Spinal cord (tissue), 10 donors: ENCODE data around the gene ANKS1B. TPM values are rescaled to one million over a fixed set of nuclear protein-coding genes. Genes with fewer than 3 reads are reported as not detected.
"Not testable (repeated sequence)": the region's sequence is repeated elsewhere in the genome, so short reads cannot be mapped to it uniquely, and the experiment has no call there.

Experiments
- DNase-seq, 6 donors: peaks; one replicate each; pipeline versions ENCODE4 v3.0.0 to v3.0.0-alpha.2; 2013 to 2015; ENCODE audit warnings: low spot score in 6 of 6, low read depth in 4 of 6
- H3K27ac ChIP-seq: one replicate; pipeline ENCODE4 v1.5.1; 2013; ENCODE audit warnings: low read depth, low read length, control low read depth
- H3K27me3 ChIP-seq: one replicate; pipeline ENCODE4 v1.6.1; 2013; ENCODE audit warnings: low read length; ENCODE audit not compliant: control insufficient read depth, insufficient read depth
- H3K36me3 ChIP-seq: one replicate; pipeline ENCODE4 v1.6.1; 2013; ENCODE audit warnings: low read length; ENCODE audit not compliant: control insufficient read depth, insufficient read depth
- H3K4me1 ChIP-seq: one replicate; pipeline ENCODE4 v1.6.1; 2013; ENCODE audit warnings: low read length; ENCODE audit not compliant: control insufficient read depth, insufficient read depth
- H3K4me3 ChIP-seq: one replicate; pipeline ENCODE4 v1.5.1; 2013; ENCODE audit warnings: low read depth, low read length, control low read depth
- H3K9me3 ChIP-seq: one replicate; pipeline ENCODE4 v1.6.1; 2013; ENCODE audit warnings: low read length; ENCODE audit not compliant: control insufficient read depth, insufficient read depth
- WGBS: methylation state at CpG from one replicate; pipeline ENCODE4 v1.1.5; 2013; ENCODE audit warnings: missing lambda C conversion rate; ENCODE audit not compliant: insufficient coverage; 5-methylcytosine and 5-hydroxymethylcytosine counted together
- polyA plus RNA-seq, 2 donors: library from polyadenylated mRNA; unstranded; fragments of 120-200 nt; gene quantifications; one replicate each; pipeline ENCODE4 v1.2.1, GENCODE V29; 2013; ENCODE audit not compliant: insufficient read length in 2 of 2
- total RNA-seq, 2 donors: library from RNA; depleted of rRNA in 1 of 2; stranded (reverse); fragments of 120-200 nt in 1 of 2; fragments of >200 nt in 1 of 2; gene quantifications; one replicate each; pipeline versions ENCODE4 v1.2.3 to v1.2.4, GENCODE V29; 2013 to 2014
- donor health status: healthy.

ANKS1B gene
- total and polyA plus RNA-seq, 4 donors: 89.5 to 131 (median 108) TPM

GRCh38 chr12:99715841-99716510 lies 268.8 kb downstream of the ANKS1B start:
- not testable (repeated sequence) for H3K9me3 ChIP-seq, H3K27ac ChIP-seq, H3K27me3 ChIP-seq, DNase-seq, H3K4me3 ChIP-seq, H3K36me3 ChIP-seq, H3K4me1 ChIP-seq
- WGBS: 93% methylated on average over 14 of the region's 16 CpGs

- H3K27me3 ChIP-seq, H3K4me3 ChIP-seq, H3K4me1 ChIP-seq, H3K9me3 ChIP-seq, H3K36me3 ChIP-seq, H3K27ac ChIP-seq, DNase-seq: not testable (repeated sequence)
- WGBS: 93% methylated on average over 2 of the region's 4 CpGs
Observed at GRCh38 chr12:99714921-99715320, 269.8 kb downstream of the ANKS1B start.

GRCh38 chr12:99713946-99714520 lies 270.7 kb downstream of the ANKS1B start:
- DNase-seq: no peak
- H3K27ac ChIP-seq: no peak overlapping the region
- no peaks in the 10 kb centered on the region for H3K36me3 ChIP-seq
- no peaks in the 10 kb centered on the region for H3K27me3 ChIP-seq
- no peaks in the 10 kb centered on the region for H3K4me1 ChIP-seq
- H3K9me3 ChIP-seq: peaks cover 2% of the 10 kb centered on the region
- WGBS: 71% methylated on average over 3 of the region's 3 CpGs
- H3K4me3 ChIP-seq: no peak overlapping the region

- Histone ChIP-seq H3K4me1 (no peaks in the 10 kb centered on the region), H3K27ac (no peak overlapping the region), H3K9me3 (peaks cover 2% of the 10 kb centered on the region), H3K36me3 (no peaks in the 10 kb centered on the region), H3K4me3 (no peak overlapping the region), H3K27me3 (no peaks in the 10 kb centered on the region)
- no peak for DNase-seq
Observed at GRCh38 chr12:99712281-99712680, 272.5 kb downstream of the ANKS1B start.

GRCh38 chr12:99711246-99711645 lies 273.5 kb downstream of the ANKS1B start:
- H3K27ac ChIP-seq: no peak overlapping the region
- H3K4me1 ChIP-seq: no peaks in the 10 kb centered on the region
- DNase-seq: no peak
- WGBS: no CpG with 5 or more reads among the region's 1 CpG
- no peak overlapping the region for H3K4me3 ChIP-seq
- peaks cover 2% of the 10 kb centered on the region for H3K9me3 ChIP-seq
- H3K36me3 ChIP-seq: no peaks in the 10 kb centered on the region
- H3K27me3 ChIP-seq: no peaks in the 10 kb centered on the region

GRCh38 chr12:99709619-99710018 lies 275.1 kb downstream of the ANKS1B start:
- no peaks in the 10 kb centered on the region for H3K27me3 ChIP-seq
- H3K4me1 ChIP-seq: no peaks in the 10 kb centered on the region
- H3K36me3 ChIP-seq: no peaks in the 10 kb centered on the region
- no peak overlapping the region for H3K27ac ChIP-seq
- no peak for DNase-seq
- H3K4me3 ChIP-seq: no peak overlapping the region
- peaks cover 2% of the 10 kb centered on the region for H3K9me3 ChIP-seq

GRCh38 chr12:99709116-99709515 lies 275.6 kb downstream of the ANKS1B start:
- no peaks in the 10 kb centered on the region for H3K4me1 ChIP-seq
- H3K36me3 ChIP-seq: no peaks in the 10 kb centered on the region
- no peak overlapping the region for H3K27ac ChIP-seq
- no peak overlapping the region for H3K4me3 ChIP-seq
- H3K27me3 ChIP-seq: no peaks in the 10 kb centered on the region
- no CpG with 5 or more reads among the region's 3 CpGs for WGBS
- no peaks in the 10 kb centered on the region for H3K9me3 ChIP-seq
- no peak for DNase-seq

- no peak overlapping the region for H3K4me3 ChIP-seq
Observed at GRCh38 chr12:99707883-99708282, 276.9 kb downstream of the ANKS1B start.

GRCh38 chr12:99706736-99707473 lies 277.8 kb downstream of the ANKS1B start:
- WGBS: 100% methylated on average over 3 of the region's 6 CpGs
- no peak overlapping the region for H3K27ac ChIP-seq
- no peaks in the 10 kb centered on the region for H3K9me3 ChIP-seq
- no peaks in the 10 kb centered on the region for H3K27me3 ChIP-seq
- DNase-seq: no peak
- no peaks in the 10 kb centered on the region for H3K36me3 ChIP-seq
- no peak overlapping the region for H3K4me3 ChIP-seq
- no peaks in the 10 kb centered on the region for H3K4me1 ChIP-seq

More at GRCh38 chr12:99707883-99708282, 276.9 kb downstream of the ANKS1B start:
- H3K27ac ChIP-seq: no peak overlapping the region
- H3K36me3 ChIP-seq: no peaks in the 10 kb centered on the region
- WGBS: 100% methylated on average over 1 of the region's 2 CpGs
- peak in 1 of 6 donors; percentile 6 for DNase-seq
- no peaks in the 10 kb centered on the region for H3K4me1 ChIP-seq
- no peaks in the 10 kb centered on the region for H3K9me3 ChIP-seq
- H3K27me3 ChIP-seq: no peaks in the 10 kb centered on the region

- H3K4me1 ChIP-seq: no peaks in the 10 kb centered on the region
- no peaks in the 10 kb centered on the region for H3K27me3 ChIP-seq
- H3K4me3 ChIP-seq: no peak overlapping the region
- H3K27ac ChIP-seq: no peak overlapping the region
- no peaks in the 10 kb centered on the region for H3K36me3 ChIP-seq
- no peaks in the 10 kb centered on the region for H3K9me3 ChIP-seq
- DNase-seq: no peak
Observed at GRCh38 chr12:99704458-99704857, 280.3 kb downstream of the ANKS1B start.
